Endothelial cell of umbilical vein (primary cell): ENCODE results near the gene MKKS. TPM values are rescaled to one million over a fixed set of nuclear protein-coding genes. Genes with fewer than 3 reads are reported as not detected.

Source experiments
- BruUV-seq: library from RNA; stranded (reverse); fragments of 400-500 nt; replicated peaks from 2 replicates; lab custom pipeline; 2021; lab: Mats Ljungman, UMichigan
- CTCF ChIA-PET: fragments of 300-600, 350-600 bp; sonication (Branson Sonifier 250); formaldehyde crosslinking; loops from one replicate; lab custom pipeline; 2021; ENCODE audit warnings: antibody characterized with exemption, inconsistent platforms; lab: Charles Lee
- POLR2A ChIA-PET: fragments of 300-600, 350-600 bp; sonication (Branson Sonifier 250); formaldehyde crosslinking; loops from one replicate; lab custom pipeline; 2021; ENCODE audit warnings: antibody characterized with exemption, inconsistent platforms; lab: Charles Lee
- DNase-seq: peaks from one replicate; pipeline ENCODE4 v3.0.0-alpha.2; 2011; ENCODE audit warnings: low read depth, low spot score
- FAIRE-seq: peaks from 2 replicates; lab custom pipeline; 2011; peaks lifted over from hg19 to GRCh38; lab: Jason Lieb, UNC
- H2AFZ ChIP-seq: 2 replicates; pipeline ENCODE4 v1.6.0; 2012; ENCODE audit warnings: low read depth, low read length, control low read depth, inconsistent platforms
- H3K27ac ChIP-seq: 2 replicates; pipeline ENCODE4 v1.5.1; 2011; ENCODE audit warnings: low read depth, mild to moderate bottlenecking, control low read depth, low read length, moderate library complexity; ENCODE audit not compliant: insufficient read depth
- H3K27me3 ChIP-seq, 2 experiments: 2 replicates each; pipeline versions ENCODE4 v1.6.0 to v1.6.1; 2011; ENCODE audit warnings: low read length in 2 of 2, mixed read lengths in 1 of 2; ENCODE audit not compliant: control insufficient read depth in 2 of 2, insufficient read depth in 2 of 2
- H3K36me3 ChIP-seq, 2 experiments: 2 replicates in 1 of 2; 3 replicates in 1 of 2; pipeline ENCODE4 v1.5.1; 2011; ENCODE audit warnings: low read length in 2 of 2, mild to moderate bottlenecking in 1 of 2, moderate library complexity in 1 of 2; ENCODE audit not compliant: control insufficient read depth in 2 of 2, insufficient read depth in 2 of 2; ENCODE audit errors: extremely low read depth in 1 of 2
- H3K4me1 ChIP-seq: 3 replicates; pipeline ENCODE4 v1.5.1; 2011; ENCODE audit warnings: mild to moderate bottlenecking, low read length; ENCODE audit not compliant: control insufficient read depth, insufficient read depth; ENCODE audit errors: extremely low read depth
- H3K4me2 ChIP-seq: 2 replicates; pipeline ENCODE4 v1.6.1; 2011; ENCODE audit warnings: low read length, control low read depth, mixed read lengths; ENCODE audit not compliant: insufficient read depth
- H3K4me3 ChIP-seq, 3 experiments: fragments of 200-600 bp in 1 of 3; sonication (generic), shearing (Covaris generic) in 1 of 3; replicated peaks in 1 of 3; 2 replicates each; pipeline ENCODE4 v1.5.1; 2011 to 2016; ENCODE audit warnings: control low read depth in 3 of 3, low read length in 3 of 3, mild to moderate bottlenecking in 2 of 3, inconsistent platforms in 1 of 3, low read depth in 1 of 3, moderate library complexity in 1 of 3; ENCODE audit not compliant: insufficient read depth in 1 of 3
- H3K79me2 ChIP-seq: 2 replicates; pipeline ENCODE4 v1.6.0; 2012; ENCODE audit warnings: low read length, inconsistent platforms; ENCODE audit not compliant: control insufficient read depth, insufficient read depth
- H3K9ac ChIP-seq: replicated peaks from 2 replicates; pipeline ENCODE3; 2011; ENCODE audit warnings: low read length, control low read depth; ENCODE audit not compliant: insufficient read depth; ENCODE audit errors: extremely low read depth
- H3K9me1 ChIP-seq: replicated peaks from 3 replicates; pipeline ENCODE4 v1.6.0; 2011; ENCODE audit warnings: mild to moderate bottlenecking, low read length; ENCODE audit not compliant: control insufficient read depth, insufficient read depth; ENCODE audit errors: extremely low read depth
- H3K9me3 ChIP-seq: replicated peaks from 2 replicates; pipeline ENCODE4 v1.5.1; 2012; ENCODE audit warnings: low read length, inconsistent platforms; ENCODE audit not compliant: control insufficient read depth, insufficient read depth
- H4K20me1 ChIP-seq: replicated peaks from 2 replicates; pipeline ENCODE3; 2011; ENCODE audit warnings: mild to moderate bottlenecking, low read length; ENCODE audit not compliant: control insufficient read depth, insufficient read depth; ENCODE audit errors: extremely low read depth
- EZH2 ChIP-seq: IDR thresholded peaks from 2 replicates; pipeline ENCODE4 v1.6.1; 2012; ENCODE audit warnings: borderline replicate concordance, low read depth, mild to moderate bottlenecking, moderate library complexity, low read length, inconsistent platforms; ENCODE audit not compliant: severe bottlenecking
- GATA2 ChIP-seq: IDR thresholded peaks from 2 replicates; pipeline ENCODE4 v1.7.0; 2011; ENCODE audit warnings: low read depth, mild to moderate bottlenecking, moderate library complexity, mixed read lengths, low read length; ENCODE audit not compliant: insufficient read length, insufficient read depth
- JUN ChIP-seq: IDR thresholded peaks from 2 replicates; pipeline ENCODE4 v1.6.1; 2011; ENCODE audit warnings: borderline replicate concordance, low read depth; ENCODE audit not compliant: insufficient read length, insufficient read depth
- MYC ChIP-seq: IDR thresholded peaks from one replicate; pipeline ENCODE4 v1.6.1; 2011; ENCODE audit warnings: mild to moderate bottlenecking, low read depth, low read length
- POLR2A ChIP-seq: IDR thresholded peaks from 2 replicates; pipeline ENCODE4 v1.6.1; 2012; ENCODE audit warnings: low read depth, mild to moderate bottlenecking, control low read depth, low read length
- dilution Hi-C: fragments of 300-500 bp; cut with MboI; formaldehyde crosslinking; loops from one replicate; pipeline ENCODE4 v1.15.0; 2019; ENCODE audit warnings: low sequenced_read_pairs; ENCODE audit not compliant: extremely low pct_ligation_motif_present
- intact Hi-C: fragments of 100-400 bp; cut with micrococcal nuclease; formaldehyde crosslinking; loops from one replicate; pipeline ENCODE4 v1.10.0; 2022
- polyA plus RNA-seq, 4 experiments: library from polyadenylated mRNA; depleted of rRNA in 3 of 4; stranded (reverse) in 3 of 4; unstranded in 1 of 4; fragments of >200 nt; gene quantifications; 2 replicates each; pipeline versions ENCODE4 v1.2.1 to v1.2.3, GENCODE V29; 2011 to 2012; ENCODE audit warnings: missing spikeins in 1 of 4
- total RNA-seq: library from RNA; stranded (reverse); gene quantifications from 2 replicates; pipeline ENCODE4 v1.2.3, GENCODE V29; 2021

Gene MKKS
- total and polyA plus RNA-seq, 2 donors (not counting 3 experiments of a cell fraction or from before 2014, with no cell fraction given) = 7.9 to 10.5 TPM

GRCh38 chr20:10415013-10415650 lies 18.9 kb downstream of the MKKS start:
- H3K36me3 ChIP-seq = peaks cover 2 to 5% of the 10 kb centered on the region in 2 experiments
- CTCF ChIA-PET = interaction anchor here (1.4 to 2.2 kb wide), 2 partner anchors 19 to 437 kb away, joined by 4 to 7 read pairs; partner anchors contain the start of genes MKKS and SLX4IP
- no peaks in the 10 kb centered on the region for H3K9me1 ChIP-seq
- FAIRE-seq (peak; percentile 43), DNase-seq (peak; percentile 44)
- H2AFZ ChIP-seq = no peak overlapping the region
- H3K4me2 ChIP-seq = peak overlapping the region; percentile 72
- H3K27ac ChIP-seq = peak overlapping the region; percentile 67
- POLR2A ChIA-PET = interaction anchor here (1.1 kb wide), 1 partner anchor 19 kb away, joined by 3 read pairs; the partner anchor contains the start of gene MKKS
- H4K20me1 ChIP-seq = no peaks in the 10 kb centered on the region
- intact Hi-C loops = loop anchor here (1.0 to 5.0 kb wide), 3 partner anchors 38 to 338 kb away; no protein-coding TSS in a partner anchor
- H3K9me3 ChIP-seq = no peaks in the 10 kb centered on the region
- no TSS peak for BruUV-seq
- H3K9ac ChIP-seq = peak overlapping the region; percentile 47
- no peak overlapping the region for H3K4me3 ChIP-seq
- peaks cover 3% of the 10 kb centered on the region for H3K79me2 ChIP-seq
- dilution Hi-C loops = no loop called here
- H3K27me3 ChIP-seq = no peaks in the 10 kb centered on the region
- TF ChIP-seq GATA2 (peak; percentile 84), JUN (peak; percentile 56), EZH2 (no peak), MYC (no peak), POLR2A (no peak)
- H3K4me1 ChIP-seq = peaks cover 25% of the 10 kb centered on the region
